Mammary epithelial cell (primary cell): ENCODE results near the gene HID1.

Source experiments
- EZH2 ChIP-seq: IDR thresholded peaks from 2 replicates; pipeline ENCODE4 v1.6.1; 2012; ENCODE audit warnings: low read length, inconsistent platforms, borderline replicate concordance
- TF ChIP-seq, protein P1 (sequence below), 2 donors: IDR thresholded peaks in 1 of 2; conservative IDR thresholded peaks in 1 of 2; 2 replicates each; pipeline ENCODE4 v1.5.1; 2011 to 2012; ENCODE audit warnings: inconsistent platforms in 2 of 2, low read length in 2 of 2, mild to moderate bottlenecking in 2 of 2, control low read depth in 1 of 2, low read depth in 1 of 2; ENCODE audit not compliant: insufficient read depth in 1 of 2; ENCODE audit errors: extremely low read depth in 1 of 2

DNA sequence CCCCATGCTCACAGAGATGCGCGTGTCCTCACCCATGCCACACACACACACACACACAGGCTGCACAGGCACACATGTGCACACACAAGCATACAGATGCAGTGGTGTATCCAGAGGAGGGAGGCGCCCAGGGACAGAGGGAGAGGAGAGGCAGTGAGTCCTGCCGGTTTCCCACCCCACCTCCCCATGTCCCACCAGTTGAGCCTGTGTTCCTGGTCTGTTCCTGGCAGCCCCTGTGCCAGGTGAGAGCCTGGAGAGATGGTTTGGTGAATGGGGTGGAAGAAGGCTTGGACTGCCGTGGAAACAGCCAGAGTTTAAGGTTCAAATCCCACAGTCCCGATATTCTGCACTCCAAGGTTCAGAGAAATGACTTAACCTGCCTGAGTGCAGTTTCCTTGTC, 68.9 kb downstream of the HID1 start:
- TF ChIP-seq, protein P1, sequence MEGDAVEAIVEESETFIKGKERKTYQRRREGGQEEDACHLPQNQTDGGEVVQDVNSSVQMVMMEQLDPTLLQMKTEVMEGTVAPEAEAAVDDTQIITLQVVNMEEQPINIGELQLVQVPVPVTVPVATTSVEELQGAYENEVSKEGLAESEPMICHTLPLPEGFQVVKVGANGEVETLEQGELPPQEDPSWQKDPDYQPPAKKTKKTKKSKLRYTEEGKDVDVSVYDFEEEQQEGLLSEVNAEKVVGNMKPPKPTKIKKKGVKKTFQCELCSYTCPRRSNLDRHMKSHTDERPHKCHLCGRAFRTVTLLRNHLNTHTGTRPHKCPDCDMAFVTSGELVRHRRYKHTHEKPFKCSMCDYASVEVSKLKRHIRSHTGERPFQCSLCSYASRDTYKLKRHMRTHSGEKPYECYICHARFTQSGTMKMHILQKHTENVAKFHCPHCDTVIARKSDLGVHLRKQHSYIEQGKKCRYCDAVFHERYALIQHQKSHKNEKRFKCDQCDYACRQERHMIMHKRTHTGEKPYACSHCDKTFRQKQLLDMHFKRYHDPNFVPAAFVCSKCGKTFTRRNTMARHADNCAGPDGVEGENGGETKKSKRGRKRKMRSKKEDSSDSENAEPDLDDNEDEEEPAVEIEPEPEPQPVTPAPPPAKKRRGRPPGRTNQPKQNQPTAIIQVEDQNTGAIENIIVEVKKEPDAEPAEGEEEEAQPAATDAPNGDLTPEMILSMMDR (conservative IDR thresholded peaks at IDR 0.05 in 1 of 2, IDR thresholded peaks at IDR 0.05 in 1 of 2; ENCODE audit: extremely low read depth in 1 of 2, insufficient read depth in 1 of 2, low read depth in 1 of 2, low read length in 2 of 2): no peak
- TF ChIP-seq EZH2: no peak
